Lower leg skin (tissue), 4 donors: Measurements from ENCODE around the gene ABTB2. TPM values are rescaled to one million over a fixed set of nuclear protein-coding genes. Genes with fewer than 3 reads are reported as not detected.

Experiments
- DNase-seq, 2 donors: peaks; one replicate each; pipeline ENCODE4 v3.0.0-alpha.2; 2019; ENCODE audit warnings: low spot score in 2 of 2
- H3K4me3 ChIP-seq: fragments of 200-600 bp; sonication (generic); 2 replicates; pipeline ENCODE4 v1.5.1; 2017; ENCODE audit warnings: mild to moderate bottlenecking, low read depth; ENCODE audit not compliant: poor library complexity, severe bottlenecking
- POLR2A ChIP-seq, 2 donors: fragments of 450-650 bp; IDR thresholded peaks; one replicate each; pipeline ENCODE4 v1.6.1; 2016 to 2017; ENCODE audit warnings: antibody characterized with exemption in 2 of 2, mild to moderate bottlenecking in 1 of 2, moderate library complexity in 1 of 2
- WGBS, 2 donors: methylation state at CpG; one replicate each; pipeline ENCODE4 v1.1.5; 2018; 5-methylcytosine and 5-hydroxymethylcytosine counted together
- intact Hi-C: fragments of 100-400 bp; cut with DNase I; formaldehyde crosslinking; loops from one replicate; pipeline ENCODE4 v1.15.0; 2023; ENCODE audit warnings: low total_unique reads
- total RNA-seq, 4 donors: library from RNA; depleted of rRNA; stranded (reverse); fragments of >200 nt; gene quantifications; one replicate each; pipeline ENCODE4 v1.1.0, GENCODE V29; 2016
- TF ChIP-seq, protein P1 (sequence below), 3 donors: fragments of 450-650 bp; IDR thresholded peaks; one replicate each; pipeline ENCODE4 v1.5.1; 2016; ENCODE audit warnings: antibody characterized with exemption in 3 of 3, mild to moderate bottlenecking in 3 of 3, moderate library complexity in 2 of 3

The ABTB2 gene
- total RNA-seq, 4 donors from 2014 or later, result 6.1 to 24.2 (median 11.1) TPM

DNA sequence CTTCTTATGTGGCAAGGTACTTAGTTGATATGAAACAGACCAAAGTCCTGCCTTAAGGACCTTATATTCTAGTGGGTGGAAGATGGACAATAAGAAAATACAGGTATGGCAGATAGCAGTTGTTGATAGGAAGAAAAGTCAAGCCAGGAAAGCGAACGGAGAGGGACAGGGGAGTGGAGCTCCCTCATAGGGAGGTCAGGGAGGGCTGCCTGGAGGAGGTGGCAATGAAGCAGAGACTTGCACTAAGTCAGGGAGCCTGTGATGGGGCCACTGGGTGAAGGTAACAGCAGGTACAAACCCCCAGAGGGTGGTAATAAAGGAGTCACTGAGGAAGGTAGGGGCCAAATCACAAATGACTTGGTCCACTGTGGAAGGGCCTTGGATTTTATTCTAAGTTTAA is 65.3 kb downstream of the ABTB2 start:
- DNase-seq, result no peak
- WGBS, 2 donors, result 46 to 69% methylated on average over 2 of the region's 2 CpGs
- intact Hi-C loops, result loop anchor here (10.0 kb wide), 1 partner anchor 298 kb away; no protein-coding TSS in a partner anchor
- TF ChIP-seq, protein P1, sequence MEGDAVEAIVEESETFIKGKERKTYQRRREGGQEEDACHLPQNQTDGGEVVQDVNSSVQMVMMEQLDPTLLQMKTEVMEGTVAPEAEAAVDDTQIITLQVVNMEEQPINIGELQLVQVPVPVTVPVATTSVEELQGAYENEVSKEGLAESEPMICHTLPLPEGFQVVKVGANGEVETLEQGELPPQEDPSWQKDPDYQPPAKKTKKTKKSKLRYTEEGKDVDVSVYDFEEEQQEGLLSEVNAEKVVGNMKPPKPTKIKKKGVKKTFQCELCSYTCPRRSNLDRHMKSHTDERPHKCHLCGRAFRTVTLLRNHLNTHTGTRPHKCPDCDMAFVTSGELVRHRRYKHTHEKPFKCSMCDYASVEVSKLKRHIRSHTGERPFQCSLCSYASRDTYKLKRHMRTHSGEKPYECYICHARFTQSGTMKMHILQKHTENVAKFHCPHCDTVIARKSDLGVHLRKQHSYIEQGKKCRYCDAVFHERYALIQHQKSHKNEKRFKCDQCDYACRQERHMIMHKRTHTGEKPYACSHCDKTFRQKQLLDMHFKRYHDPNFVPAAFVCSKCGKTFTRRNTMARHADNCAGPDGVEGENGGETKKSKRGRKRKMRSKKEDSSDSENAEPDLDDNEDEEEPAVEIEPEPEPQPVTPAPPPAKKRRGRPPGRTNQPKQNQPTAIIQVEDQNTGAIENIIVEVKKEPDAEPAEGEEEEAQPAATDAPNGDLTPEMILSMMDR (IDR thresholded peaks at IDR 0.05), result no peak
- TF ChIP-seq POLR2A (IDR thresholded peaks at IDR 0.05), result no peak
- H3K4me3 ChIP-seq, result no peak overlapping the region

DNA sequence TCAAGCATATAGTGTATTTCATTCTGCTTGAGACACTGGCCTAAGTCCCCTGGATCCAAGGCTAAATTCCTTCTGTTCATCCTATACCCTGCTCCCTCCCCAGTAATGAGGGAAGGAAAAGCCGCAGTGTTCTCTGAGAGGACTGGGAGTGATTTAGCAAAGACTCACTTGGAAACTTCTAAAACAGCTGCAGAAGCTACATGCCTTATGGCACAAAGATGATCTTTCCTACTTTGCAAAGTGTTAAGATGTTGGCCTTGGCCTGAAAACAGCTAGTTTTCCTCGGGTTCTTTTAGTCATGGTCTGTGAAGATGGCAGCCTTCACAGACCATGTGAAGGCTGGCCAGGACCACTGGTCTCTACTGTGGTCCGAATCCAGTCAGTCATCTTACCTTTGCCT is 65.7 kb downstream of the ABTB2 start:
- TF ChIP-seq, protein P1 (IDR thresholded peaks at IDR 0.05), result no peak
- no peak for TF ChIP-seq POLR2A (IDR thresholded peaks at IDR 0.05)
- intact Hi-C loops, result loop anchor here (10.0 kb wide), 1 partner anchor 297 kb away; no protein-coding TSS in a partner anchor
- no peak for DNase-seq
- no peak overlapping the region for H3K4me3 ChIP-seq
- 75 to 77% methylated on average over 3 of the region's 3 CpGs for WGBS, 2 donors

DNA sequence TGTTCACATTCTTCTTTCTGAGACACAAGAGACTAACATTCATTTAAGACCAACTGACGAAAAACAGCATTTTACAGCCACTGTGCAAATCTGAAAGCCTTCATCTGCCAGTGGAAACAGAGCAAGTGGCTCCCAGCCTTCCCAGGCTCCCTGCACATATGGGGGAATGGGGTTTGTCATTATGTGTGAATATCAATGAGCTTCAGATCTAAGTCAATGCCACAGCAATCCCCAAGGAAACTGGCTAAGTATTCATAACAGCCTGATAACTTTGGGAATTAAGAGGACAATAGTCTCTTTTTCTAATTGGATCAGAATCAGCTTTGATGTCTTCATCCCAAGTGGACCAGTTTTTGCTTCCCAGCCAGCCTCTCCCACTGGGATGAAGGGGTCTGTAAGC is 66.9 kb downstream of the ABTB2 start:
- H3K4me3 ChIP-seq, result no peak overlapping the region
- DNase-seq, result no peak
- WGBS, 2 donors, result 0 to 47% methylated on average over 1 of the region's 1 CpG
- intact Hi-C loops, result loop anchor here (10.0 kb wide), 1 partner anchor 296 kb away; no protein-coding TSS in a partner anchor
- TF ChIP-seq, protein P1 (IDR thresholded peaks at IDR 0.05), result no peak
- TF ChIP-seq POLR2A (IDR thresholded peaks at IDR 0.05), result no peak

DNA sequence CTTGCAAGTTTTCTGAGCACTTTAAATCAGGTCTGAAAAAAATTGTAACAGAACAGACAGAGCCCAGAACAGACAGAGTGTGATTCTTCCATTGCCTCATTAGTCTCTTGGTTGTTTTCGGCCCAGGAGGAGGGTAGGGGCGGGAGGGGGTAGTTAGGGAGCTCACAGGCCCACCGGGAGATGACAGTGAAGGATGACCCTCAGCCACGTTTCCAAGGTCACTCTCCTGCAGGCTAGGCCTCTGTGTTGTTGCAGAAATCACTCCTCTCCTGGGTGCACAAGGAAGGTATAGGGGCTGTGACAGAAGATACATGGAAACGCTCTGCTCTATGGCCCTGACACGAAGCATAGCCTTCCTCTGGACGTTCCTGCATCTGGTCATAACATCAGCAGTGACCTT is 69.3 kb downstream of the ABTB2 start:
- H3K4me3 ChIP-seq, result no peak overlapping the region
- WGBS, 2 donors, result 67 to 68% methylated on average over 7 of the region's 7 CpGs
- DNase-seq, result no peak
- intact Hi-C loops, result no loop called here
- TF ChIP-seq POLR2A (IDR thresholded peaks at IDR 0.05), result no peak
- TF ChIP-seq, protein P1 (IDR thresholded peaks at IDR 0.05), result no peak

DNA sequence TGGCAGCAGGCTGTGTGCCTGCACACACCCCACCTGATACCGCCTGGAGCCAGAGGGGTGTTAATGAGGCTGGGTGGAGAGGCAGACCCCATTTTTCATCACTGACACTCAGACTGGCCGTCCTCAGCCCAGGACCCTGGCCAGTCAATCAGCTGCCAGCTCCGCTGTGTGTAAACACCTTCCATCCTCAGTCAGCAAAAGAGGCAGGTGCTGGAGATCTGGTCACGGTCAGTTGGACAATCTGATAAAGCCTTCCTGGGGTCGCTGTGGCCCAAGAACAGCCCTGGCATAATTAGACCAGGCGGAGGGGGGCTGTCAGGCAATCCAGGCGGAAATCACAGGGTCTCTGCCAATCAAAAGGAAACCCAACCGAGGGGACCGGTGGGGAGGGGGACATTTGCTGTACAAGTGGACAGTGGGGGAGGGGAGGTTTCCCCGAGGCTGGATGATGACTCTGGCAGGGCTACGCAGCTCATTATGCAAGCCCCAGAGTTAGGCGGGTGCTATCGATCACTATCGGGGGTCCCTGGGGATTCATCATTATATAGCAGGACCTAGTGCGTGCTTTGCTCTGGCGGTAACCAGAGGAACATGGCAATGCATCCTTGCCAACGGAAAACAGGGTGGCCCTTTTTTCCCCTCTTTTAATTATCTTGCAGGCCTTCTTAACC is 72.9 kb downstream of the ABTB2 start:
- 88 to 92% methylated on average over 17 of the region's 17 CpGs for WGBS, 2 donors
- no peak for TF ChIP-seq POLR2A (IDR thresholded peaks at IDR 0.05)
- TF ChIP-seq, protein P1 (IDR thresholded peaks at IDR 0.05), result no peak
- DNase-seq, result no peak
- no peak overlapping the region for H3K4me3 ChIP-seq
- intact Hi-C loops, result no loop called here

DNA sequence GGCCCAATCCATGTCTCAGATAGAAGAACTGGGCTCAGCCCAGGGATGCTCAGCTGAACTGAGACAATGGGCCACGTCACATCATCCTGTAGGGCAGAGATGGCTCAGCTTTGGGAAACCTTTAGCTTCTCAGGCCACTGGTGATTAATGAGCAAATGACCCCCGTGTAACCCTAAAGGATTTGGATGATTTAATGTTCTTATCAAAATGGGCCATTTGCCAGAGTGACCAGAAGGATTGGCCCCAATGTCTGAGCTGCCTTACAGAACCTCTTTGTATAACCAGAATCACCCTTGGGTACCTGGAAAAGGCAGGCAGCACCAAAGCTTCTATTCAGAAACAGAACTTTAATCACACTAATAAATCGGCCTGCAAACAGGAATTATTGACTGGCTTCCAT is 73.7 kb downstream of the ABTB2 start:
- DNase-seq, result no peak
- no peak overlapping the region for H3K4me3 ChIP-seq
- TF ChIP-seq, protein P1 (IDR thresholded peaks at IDR 0.05), result no peak
- TF ChIP-seq POLR2A (IDR thresholded peaks at IDR 0.05), result no peak
- WGBS, 2 donors, result 83 to 90% methylated on average over 3 of the region's 3 CpGs
- intact Hi-C loops, result no loop called here
